PFSK-1 (cell line): ENCODE measurements around the gene IL13.

Source experiments
- FOXP2 ChIP-seq: optimal IDR thresholded peaks from 2 replicates; pipeline ENCODE3; 2011; ENCODE audit warnings: borderline replicate concordance, control low read depth, inconsistent platforms; ENCODE audit not compliant: insufficient read depth; ENCODE audit errors: extremely low read length, extremely low read depth
- POLR2AphosphoS5 ChIP-seq: IDR thresholded peaks from 2 replicates; pipeline ENCODE4 v1.6.1; 2012; ENCODE audit warnings: low read depth, mild to moderate bottlenecking, control low read depth, low read length, moderate library complexity
- SIN3A ChIP-seq: IDR thresholded peaks from 2 replicates; pipeline ENCODE4 v1.6.1; 2012; ENCODE audit warnings: mild to moderate bottlenecking, low read length, moderate library complexity, borderline replicate concordance; ENCODE audit not compliant: insufficient read depth
- TAF1 ChIP-seq: IDR thresholded peaks from 2 replicates; pipeline ENCODE4 v1.6.1; 2012; ENCODE audit warnings: low read length, control low read depth, borderline replicate concordance; ENCODE audit not compliant: insufficient read depth
- TF ChIP-seq, protein P1 (sequence below), 2 experiments: IDR thresholded peaks; 2 replicates each; pipeline versions ENCODE4 v1.6.1 to v1.8.0; 2011 to 2012; ENCODE audit warnings: low read depth in 2 of 2, low read length in 2 of 2, control low read depth in 1 of 2, inconsistent platforms in 1 of 2, mild to moderate bottlenecking in 1 of 2, moderate library complexity in 1 of 2; ENCODE audit not compliant: insufficient read depth in 1 of 2

GRCh38 chr5:132655821-132656773 lies 1.9 kb upstream of the IL13 start:
- TF ChIP-seq, protein P1, sequence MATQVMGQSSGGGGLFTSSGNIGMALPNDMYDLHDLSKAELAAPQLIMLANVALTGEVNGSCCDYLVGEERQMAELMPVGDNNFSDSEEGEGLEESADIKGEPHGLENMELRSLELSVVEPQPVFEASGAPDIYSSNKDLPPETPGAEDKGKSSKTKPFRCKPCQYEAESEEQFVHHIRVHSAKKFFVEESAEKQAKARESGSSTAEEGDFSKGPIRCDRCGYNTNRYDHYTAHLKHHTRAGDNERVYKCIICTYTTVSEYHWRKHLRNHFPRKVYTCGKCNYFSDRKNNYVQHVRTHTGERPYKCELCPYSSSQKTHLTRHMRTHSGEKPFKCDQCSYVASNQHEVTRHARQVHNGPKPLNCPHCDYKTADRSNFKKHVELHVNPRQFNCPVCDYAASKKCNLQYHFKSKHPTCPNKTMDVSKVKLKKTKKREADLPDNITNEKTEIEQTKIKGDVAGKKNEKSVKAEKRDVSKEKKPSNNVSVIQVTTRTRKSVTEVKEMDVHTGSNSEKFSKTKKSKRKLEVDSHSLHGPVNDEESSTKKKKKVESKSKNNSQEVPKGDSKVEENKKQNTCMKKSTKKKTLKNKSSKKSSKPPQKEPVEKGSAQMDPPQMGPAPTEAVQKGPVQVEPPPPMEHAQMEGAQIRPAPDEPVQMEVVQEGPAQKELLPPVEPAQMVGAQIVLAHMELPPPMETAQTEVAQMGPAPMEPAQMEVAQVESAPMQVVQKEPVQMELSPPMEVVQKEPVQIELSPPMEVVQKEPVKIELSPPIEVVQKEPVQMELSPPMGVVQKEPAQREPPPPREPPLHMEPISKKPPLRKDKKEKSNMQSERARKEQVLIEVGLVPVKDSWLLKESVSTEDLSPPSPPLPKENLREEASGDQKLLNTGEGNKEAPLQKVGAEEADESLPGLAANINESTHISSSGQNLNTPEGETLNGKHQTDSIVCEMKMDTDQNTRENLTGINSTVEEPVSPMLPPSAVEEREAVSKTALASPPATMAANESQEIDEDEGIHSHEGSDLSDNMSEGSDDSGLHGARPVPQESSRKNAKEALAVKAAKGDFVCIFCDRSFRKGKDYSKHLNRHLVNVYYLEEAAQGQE (IDR thresholded peaks at IDR 0.05; ENCODE audit: insufficient read depth in 1 of 2, low read depth in 2 of 2, low read length in 2 of 2) = no peak
- TF ChIP-seq POLR2AphosphoS5 (no peak), TAF1 (no peak), SIN3A (no peak), FOXP2 (no peak)
